Astrocyte of the spinal cord (primary cell): ENCODE measurements around the gene INPP5A.

Source experiments
- DNase-seq: peaks from one replicate; pipeline ENCODE4 v3.0.0; 2011; ENCODE audit warnings: low read depth, low spot score
- H3K4me3 ChIP-seq: 2 replicates; pipeline ENCODE4 v1.5.1; 2011; ENCODE audit warnings: low read depth, mild to moderate bottlenecking, low read length, moderate library complexity
- in situ Hi-C: cut with HindIII; loops from 2 replicates; pipeline ENCODE4 v1.10.0; 2017; ENCODE audit warnings: low sequenced_read_pairs
- TF ChIP-seq, protein P1 (sequence below): IDR thresholded peaks from 2 replicates; pipeline ENCODE4 v1.5.1; 2012; ENCODE audit warnings: low read depth, mild to moderate bottlenecking, low read length, inconsistent platforms

Gene INPP5A

GRCh38 chr10:132584081-132584480 is 46.5 kb downstream of the INPP5A start:
- TF ChIP-seq, protein P1, sequence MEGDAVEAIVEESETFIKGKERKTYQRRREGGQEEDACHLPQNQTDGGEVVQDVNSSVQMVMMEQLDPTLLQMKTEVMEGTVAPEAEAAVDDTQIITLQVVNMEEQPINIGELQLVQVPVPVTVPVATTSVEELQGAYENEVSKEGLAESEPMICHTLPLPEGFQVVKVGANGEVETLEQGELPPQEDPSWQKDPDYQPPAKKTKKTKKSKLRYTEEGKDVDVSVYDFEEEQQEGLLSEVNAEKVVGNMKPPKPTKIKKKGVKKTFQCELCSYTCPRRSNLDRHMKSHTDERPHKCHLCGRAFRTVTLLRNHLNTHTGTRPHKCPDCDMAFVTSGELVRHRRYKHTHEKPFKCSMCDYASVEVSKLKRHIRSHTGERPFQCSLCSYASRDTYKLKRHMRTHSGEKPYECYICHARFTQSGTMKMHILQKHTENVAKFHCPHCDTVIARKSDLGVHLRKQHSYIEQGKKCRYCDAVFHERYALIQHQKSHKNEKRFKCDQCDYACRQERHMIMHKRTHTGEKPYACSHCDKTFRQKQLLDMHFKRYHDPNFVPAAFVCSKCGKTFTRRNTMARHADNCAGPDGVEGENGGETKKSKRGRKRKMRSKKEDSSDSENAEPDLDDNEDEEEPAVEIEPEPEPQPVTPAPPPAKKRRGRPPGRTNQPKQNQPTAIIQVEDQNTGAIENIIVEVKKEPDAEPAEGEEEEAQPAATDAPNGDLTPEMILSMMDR: no peak
- in situ Hi-C loops: no loop called here
- no peak overlapping the region for H3K4me3 ChIP-seq
- no peak for DNase-seq

- in situ Hi-C loops: no loop called here
- H3K4me3 ChIP-seq: no peak overlapping the region
- TF ChIP-seq, protein P1: no peak
- DNase-seq: no peak
These were observed 48.4 kb downstream of the INPP5A start for GRCh38 chr10:132585732-132586722.

DNA sequence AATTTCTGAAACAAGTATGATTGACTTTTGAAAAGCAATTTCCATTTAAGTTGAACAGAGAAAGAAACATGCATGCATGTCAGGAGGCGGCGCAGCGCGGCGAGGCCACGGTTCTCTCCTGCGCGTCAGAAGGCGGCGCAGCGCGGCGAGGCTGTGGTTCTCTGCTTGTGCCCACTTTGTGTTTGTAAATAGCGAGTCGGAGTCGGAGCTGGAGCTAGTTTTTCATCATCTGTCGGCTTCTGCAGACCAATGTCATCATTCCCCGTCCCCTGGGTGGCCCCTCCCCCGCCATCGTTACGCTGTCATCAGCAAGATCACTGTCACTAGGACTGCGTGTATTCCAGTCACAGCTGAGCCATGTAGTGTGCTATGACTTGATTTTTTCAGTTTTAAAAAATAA is 49.2 kb downstream of the INPP5A start:
- DNase-seq: no peak
- TF ChIP-seq, protein P1: no peak
- no peak overlapping the region for H3K4me3 ChIP-seq
- in situ Hi-C loops: no loop called here

DNA sequence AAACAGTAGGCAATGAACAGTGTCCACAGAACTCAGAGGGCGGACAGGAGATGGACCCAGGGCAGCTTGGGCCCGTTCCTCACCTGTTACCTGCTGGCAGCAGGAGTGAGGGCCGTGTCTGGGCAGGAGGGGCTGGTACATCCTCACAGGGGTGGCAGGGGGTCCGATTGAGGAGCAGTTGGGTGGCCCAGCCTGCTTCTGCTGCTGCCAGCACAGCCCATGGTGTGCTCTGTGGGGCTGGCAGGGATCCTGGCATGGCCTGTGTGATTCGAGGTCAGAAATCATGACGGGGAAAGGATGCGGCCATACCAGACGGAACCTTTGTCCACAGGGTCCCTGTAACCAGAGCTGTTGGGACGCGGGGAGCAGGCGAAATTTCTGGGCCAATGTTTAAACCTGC is 49.6 kb downstream of the INPP5A start:
- no peak overlapping the region for H3K4me3 ChIP-seq
- no peak for DNase-seq
- TF ChIP-seq, protein P1: no peak
- in situ Hi-C loops: no loop called here

- in situ Hi-C loops: no loop called here
- TF ChIP-seq, protein P1: no peak
- DNase-seq: no peak
- H3K4me3 ChIP-seq: no peak overlapping the region
These were observed 50.9 kb downstream of the INPP5A start for GRCh38 chr10:132588301-132589013.

- no peak overlapping the region for H3K4me3 ChIP-seq
- in situ Hi-C loops: no loop called here
- TF ChIP-seq, protein P1: no peak
- DNase-seq: no peak
These were observed 51.4 kb downstream of the INPP5A start for GRCh38 chr10:132589015-132589414.
